Endometrial microvascular endothelial cells (primary cell): ENCODE data around the gene DUSP1. TPM values are rescaled to one million over a fixed set of nuclear protein-coding genes. Genes with fewer than 3 reads are reported as not detected.

Experiments used
- in situ Hi-C: cut with HindIII; loops from 2 replicates; pipeline ENCODE4 v1.10.0; 2017; ENCODE audit warnings: low sequenced_read_pairs, low pct_unique_long_range_greater_than_20kb; ENCODE audit errors: inconsistent ontology term
- total RNA-seq: library from RNA; depleted of rRNA; stranded (reverse); fragments of >200 nt; gene quantifications from one replicate; pipeline ENCODE4 v1.2.3, GENCODE V29; 2015; ENCODE audit errors: inconsistent ontology term

DUSP1 gene
- total RNA-seq, 1 donor from 2014 or later: 143 TPM

DNA sequence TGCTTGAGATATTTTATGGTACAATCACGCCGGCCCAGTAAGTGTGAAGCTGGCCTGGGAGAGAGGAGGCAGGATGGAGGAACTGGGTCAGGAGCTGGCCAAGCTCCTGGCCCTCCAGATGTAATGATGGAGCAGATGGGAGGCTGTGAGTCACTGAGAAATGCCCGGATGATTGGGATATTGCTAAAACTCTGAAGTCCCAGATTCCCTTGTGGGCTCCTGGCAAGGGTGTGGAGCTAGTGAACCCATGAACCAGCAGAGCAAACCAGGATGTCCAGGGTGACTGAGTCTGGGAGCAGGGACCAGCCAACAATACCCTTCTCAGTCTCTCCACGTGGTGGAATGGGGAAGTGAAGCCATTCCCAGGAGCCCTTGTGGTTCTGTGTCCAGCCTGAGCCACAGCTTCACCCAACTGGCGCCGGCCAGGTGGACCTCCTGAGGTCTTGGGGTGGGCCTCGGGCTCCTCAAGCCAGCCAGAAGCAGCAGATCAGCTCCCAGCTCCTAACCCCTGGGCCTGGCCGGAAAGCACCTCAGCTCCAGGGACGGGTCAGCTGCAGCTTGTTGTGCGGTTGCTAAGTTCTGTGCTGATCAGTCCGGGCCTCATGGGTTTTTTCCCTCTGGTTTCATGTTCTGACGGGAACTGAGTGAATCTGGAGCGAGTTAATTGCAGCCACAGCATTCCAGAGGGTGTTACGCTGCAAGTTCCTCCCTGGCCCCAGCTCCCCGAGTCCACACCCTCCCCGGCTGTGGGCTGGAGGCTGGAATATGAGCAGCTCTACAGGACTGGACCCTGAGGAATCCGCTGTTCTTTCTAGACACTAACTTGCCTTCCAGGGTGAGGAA is 37.6 kb downstream of the DUSP1 start:
- in situ Hi-C loops: no loop called here

DNA sequence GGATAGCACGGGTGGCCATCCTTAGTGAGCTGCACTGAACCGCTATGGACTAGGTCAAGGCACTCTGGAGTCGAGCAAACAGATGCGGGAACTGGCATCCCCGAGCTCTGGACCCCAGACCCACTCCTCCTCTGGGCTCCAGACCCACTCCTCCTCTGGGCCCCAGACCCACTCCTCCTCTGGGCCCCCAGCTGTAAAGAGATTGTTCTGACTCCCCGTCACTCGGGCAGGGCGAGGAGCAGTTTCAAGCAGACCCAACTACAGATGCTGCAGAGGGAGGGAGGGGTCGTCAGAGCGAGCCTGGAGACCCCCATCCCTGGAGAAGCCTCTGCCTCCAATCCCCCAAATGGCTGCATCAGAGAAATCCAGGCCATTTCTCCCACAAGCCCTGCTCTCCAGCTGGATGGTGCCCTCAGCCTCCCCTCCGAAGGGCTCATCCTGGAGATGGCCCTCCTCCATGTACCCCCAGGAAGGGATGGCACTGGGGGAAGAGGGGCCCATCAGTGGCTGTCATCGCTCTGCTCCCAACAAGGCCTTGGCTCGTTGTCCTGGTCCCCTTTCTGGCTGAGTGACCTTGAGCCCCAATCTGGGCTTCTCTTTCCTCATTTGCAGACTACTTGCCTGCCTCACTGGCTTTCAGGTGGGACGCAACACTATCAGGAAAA is 38.7 kb downstream of the DUSP1 start:
- in situ Hi-C loops: no loop called here

DNA sequence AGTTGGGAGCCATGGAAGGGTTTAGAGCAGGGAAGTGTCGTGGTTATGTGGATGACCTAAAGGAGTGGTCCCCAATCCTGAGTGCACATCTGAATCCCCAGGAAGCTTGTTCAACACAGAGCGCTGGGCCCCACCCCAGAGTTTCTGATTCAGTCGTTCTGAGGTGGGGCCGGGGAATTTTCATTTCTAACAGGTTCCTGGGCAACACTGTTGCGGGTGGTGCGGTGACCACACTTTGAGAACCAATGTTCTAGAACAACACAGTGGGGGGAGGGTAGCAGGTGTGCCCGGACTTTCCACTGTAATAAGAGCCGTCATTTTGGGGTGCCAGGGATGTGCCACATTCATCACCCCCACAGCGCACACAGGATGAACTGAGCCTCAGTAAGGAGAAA is 39.3 kb downstream of the DUSP1 start:
- in situ Hi-C loops: no loop called here

DNA sequence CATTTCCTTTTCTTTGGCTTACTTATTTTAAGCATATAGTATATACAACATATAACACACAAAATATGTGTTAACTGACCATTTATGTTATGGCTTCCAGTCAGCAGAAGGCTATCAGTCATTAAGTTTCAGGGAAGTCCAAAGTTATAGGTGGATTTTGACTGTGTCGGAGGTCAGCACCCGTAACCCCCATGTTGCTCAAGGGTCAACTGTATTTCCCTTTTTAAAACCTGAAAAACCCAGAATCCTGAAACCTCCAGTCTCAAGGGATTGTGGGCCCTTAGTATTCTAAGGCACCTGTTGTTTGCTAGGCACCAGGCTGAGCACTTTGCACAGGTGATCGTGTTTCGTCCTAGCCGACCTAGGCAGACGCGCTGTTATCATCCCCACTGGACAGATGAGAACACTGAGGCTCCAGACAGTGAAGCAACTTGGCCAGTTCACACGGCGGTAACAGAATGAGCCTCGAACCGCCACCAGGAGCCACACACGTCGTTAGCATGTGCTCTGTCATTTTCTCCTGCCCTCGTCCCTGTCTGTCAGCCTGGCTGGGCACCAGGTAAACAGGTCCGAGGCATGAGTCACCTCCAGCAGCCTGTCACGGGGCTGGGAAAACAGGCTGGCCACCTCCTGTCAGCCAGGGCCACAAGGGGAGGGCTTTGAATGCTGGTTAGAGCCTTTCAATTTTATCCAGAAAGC is 39.9 kb downstream of the DUSP1 start:
- in situ Hi-C loops: no loop called here

DNA sequence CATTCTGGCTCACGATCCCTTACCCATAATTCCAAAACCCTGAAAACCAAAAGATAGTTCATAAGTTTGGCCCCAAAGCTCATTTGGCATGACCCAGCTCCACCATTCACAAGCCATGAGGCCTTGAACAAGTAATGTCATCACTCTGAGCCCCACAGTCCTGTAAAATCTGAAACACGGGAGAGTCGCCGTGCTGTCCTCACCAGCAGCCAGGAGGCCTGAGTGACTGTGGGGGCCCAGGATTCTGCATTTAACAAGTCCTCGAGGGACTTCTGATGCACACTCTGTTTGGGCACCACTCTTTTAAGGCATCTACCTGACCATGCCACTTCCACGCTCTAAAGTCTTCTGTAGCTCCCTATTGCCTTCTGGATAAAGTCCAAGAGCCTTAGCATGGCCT is 40.8 kb downstream of the DUSP1 start:
- in situ Hi-C loops: no loop called here

DNA sequence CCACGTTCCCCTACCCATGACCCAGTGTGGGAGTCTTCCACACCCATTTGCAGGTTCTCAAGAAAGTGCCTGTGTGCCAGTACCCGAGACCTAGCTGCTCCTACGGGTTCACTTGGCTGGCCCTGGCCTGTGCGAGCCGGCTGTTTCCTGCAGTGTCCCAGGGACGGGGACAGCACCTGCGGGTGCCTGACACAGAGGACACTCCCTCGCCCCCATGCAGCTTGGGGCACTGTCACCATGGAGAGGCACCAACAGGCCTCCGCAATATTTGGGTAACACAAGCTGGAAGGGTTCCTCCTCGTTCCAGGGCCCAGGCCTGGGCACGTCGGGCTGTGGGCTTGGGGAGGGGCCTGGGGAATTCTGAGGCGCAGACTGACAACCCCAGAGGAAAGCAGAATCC is 41.4 kb downstream of the DUSP1 start:
- in situ Hi-C loops: no loop called here

DNA sequence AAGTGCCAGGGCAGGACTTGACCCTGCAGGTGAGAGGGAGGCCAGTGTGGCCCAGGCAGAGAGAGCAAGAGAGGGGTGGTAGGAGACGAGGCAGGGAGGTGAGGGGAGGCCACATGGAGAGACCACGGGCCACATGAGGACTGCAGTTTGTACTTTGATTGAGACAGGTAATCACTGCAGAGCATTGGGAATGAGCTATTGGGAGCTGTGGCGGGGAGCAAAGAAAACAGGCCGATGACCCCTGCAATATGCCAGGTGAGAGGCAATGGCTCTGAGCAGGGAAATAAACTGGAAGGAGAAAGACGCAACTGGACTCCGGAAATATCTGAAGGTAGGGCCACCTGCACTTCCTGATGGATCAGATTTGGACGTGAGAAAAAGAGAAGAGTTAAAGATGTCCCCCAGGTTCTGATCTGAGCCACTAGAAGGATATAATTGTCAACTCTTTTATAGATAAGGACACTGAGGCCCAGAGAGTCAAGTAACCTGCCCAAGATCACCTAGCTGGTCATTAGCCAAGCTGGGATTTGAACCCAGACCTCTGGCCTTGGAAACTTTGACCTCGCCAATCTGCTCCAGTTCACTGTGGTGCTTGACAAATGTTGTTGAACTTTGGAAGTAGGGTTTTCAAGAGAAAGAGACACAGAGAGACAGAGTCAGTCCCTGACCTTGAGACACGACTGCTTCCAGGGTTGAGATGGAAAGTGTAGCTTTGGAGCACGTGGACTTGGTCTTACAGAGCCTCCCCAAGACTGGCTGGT is 42.3 kb downstream of the DUSP1 start:
- in situ Hi-C loops: no loop called here

DNA sequence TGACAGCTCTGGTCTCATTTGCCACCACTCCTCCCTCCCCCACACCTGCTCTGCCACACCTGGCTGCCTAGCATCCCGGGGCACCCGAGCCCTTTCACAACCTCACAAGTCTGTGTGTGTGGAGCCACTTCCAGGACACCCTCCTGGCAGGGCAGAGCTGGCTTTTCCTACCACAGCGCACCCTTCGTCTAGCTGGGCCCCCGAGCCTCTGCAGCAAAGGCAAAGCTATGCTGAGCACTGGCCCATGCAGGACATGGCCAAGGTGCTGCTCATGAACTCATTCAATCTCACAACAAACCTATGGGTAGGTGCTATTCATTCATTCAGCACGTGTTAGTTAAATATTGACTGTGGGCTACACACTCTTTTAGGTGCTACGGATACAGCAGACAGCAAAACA is 43.4 kb downstream of the DUSP1 start:
- in situ Hi-C loops: no loop called here

DNA sequence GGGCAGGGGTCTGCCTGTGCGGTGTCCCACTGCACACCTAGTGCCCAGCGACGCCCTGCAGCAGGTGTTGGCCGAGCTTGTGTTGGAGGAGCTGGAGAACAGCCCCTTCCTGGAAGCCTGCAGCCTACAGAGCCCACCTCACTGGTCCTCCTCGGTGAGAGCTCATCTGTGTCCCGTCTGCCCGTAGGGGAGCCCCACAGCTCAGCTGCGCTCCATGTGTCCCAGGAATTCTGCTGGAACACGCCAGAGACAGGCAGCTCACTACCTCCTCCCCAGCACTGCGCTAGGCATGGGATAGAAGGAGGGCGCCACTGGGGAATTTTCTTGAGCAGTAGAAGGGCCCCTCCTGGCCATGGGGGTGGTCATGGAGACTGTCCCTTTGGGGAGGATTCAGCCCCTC is 44.0 kb downstream of the DUSP1 start:
- in situ Hi-C loops: no loop called here

DNA sequence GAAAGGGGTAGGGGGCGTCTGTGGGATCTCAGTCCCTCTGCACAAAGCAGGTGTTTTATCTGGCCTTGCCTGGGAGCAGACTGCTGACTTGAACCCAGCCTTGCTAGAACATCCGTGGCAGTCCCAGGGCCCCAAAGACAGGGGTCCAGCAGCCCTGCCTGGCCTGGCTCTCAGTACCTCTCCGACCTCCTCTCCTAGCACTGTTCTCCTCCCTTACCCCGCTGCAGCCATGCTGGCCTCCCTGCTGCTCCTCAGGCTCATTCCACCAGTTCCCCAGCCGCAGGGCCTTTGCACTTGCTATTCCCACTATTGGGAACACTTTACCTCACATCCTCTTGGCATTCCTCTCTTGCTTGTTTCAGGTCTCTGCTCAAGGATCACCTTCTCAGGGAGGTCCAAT is 45.2 kb downstream of the DUSP1 start:
- in situ Hi-C loops: no loop called here

DNA sequence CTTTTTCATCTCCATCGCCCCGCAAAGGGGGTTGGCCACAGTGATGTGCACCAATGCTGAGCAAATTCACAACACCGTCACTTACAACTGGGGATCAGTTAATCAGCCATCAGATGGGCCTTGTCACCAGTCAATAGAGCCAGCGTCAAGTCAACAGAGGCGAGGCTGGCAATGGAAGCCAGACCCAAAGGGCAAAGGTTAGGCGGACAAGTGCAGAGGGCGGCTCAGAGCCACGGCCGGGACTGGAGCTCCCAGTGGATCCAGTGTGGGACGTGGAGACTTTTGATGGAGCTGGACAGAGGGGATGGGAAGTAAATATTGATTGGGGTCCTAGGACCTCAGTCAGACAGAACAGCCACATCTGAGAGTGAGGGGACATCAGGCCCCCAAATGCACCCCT is 45.7 kb downstream of the DUSP1 start:
- in situ Hi-C loops: no loop called here

DNA sequence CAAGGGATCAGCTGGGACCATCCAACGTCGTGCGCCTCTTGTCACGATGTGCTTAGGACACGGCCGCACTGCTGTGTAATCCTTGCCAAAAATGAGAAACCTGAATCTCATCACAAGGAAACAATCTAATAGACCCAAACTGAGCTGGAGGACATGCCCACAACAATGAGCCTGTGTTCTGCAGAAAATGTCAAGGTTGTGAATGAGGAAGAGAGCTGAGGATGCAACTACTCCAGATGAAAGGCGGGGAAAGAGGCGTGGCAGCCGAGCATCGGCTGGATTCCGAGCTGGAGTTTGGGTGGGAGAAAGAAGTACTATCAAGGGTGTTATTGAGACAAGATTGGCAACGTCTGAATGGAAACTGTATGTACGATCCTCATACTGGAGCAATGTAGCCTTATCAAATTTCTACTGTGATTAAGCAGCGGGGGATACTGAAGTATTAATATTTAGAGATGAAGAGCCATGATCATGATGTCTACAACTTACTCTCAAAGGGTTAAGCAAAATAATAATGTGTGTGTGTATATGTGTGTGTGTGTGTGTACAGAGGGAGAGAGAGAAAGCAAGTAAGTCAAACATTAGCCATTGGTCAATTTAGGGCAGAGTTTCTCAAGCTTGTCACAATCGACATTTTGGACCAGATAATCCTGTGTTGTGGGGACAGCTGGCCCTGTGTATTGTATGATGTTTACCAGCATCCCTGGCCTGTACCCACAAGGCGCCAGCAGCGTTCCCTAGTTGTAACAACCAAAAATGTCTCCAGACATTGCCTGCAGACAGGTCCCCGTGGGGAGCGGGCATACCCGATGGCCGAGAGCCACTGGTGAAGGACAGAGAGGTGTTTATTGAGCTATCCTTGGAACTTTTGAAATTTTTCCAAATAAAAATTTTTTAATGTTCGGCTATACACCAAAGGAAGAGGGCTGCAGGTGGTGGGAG is 46.5 kb downstream of the DUSP1 start:
- in situ Hi-C loops: loop anchor here (25.0 kb wide), 1 partner anchor 188 kb away; no protein-coding TSS in a partner anchor

DNA sequence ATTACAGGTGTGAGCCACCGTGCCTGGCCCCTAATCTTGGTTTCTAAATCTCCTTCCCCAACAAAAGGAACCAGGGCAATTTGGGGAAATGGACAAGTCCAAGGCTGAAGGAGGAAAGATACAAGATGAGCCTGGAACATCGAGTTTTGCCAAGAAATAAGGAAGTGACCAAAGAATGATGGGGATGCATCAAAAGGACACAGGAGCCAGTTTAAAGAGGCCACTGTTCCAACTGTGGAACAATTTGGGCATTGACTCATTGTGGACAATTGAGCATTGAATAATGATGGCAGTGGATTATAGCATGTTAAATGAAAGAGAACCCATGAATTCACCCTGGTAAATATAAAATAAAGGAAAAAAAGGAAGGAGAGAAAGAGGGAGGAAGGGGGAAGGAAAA is 47.5 kb downstream of the DUSP1 start:
- in situ Hi-C loops: loop anchor here (25.0 kb wide), 1 partner anchor 189 kb away; no protein-coding TSS in a partner anchor

DNA sequence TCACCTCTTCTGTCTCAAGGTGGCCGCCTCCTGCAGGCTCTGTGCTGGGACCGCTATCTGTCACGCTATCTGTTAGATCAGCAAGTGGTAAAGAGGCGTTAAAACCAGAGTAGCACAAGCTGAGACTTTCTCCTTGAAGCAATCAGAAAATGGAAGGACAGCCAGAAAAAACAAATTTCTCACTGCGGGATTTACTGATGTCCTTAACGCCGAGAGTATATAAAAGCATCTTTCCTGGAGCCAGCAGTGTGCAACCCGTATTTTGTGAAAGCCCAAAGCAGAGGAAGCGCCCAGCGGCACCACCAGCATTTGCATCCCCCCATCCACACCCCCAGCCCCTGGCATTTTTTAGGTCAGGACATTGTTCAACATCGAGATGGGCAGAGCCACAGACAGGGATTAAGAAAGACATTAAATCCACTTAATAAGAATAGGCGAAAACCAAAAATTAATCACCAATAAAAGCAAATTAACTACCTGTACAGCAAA is 48.6 kb downstream of the DUSP1 start:
- in situ Hi-C loops: loop anchor here (25.0 kb wide), 1 partner anchor 190 kb away; no protein-coding TSS in a partner anchor

DNA sequence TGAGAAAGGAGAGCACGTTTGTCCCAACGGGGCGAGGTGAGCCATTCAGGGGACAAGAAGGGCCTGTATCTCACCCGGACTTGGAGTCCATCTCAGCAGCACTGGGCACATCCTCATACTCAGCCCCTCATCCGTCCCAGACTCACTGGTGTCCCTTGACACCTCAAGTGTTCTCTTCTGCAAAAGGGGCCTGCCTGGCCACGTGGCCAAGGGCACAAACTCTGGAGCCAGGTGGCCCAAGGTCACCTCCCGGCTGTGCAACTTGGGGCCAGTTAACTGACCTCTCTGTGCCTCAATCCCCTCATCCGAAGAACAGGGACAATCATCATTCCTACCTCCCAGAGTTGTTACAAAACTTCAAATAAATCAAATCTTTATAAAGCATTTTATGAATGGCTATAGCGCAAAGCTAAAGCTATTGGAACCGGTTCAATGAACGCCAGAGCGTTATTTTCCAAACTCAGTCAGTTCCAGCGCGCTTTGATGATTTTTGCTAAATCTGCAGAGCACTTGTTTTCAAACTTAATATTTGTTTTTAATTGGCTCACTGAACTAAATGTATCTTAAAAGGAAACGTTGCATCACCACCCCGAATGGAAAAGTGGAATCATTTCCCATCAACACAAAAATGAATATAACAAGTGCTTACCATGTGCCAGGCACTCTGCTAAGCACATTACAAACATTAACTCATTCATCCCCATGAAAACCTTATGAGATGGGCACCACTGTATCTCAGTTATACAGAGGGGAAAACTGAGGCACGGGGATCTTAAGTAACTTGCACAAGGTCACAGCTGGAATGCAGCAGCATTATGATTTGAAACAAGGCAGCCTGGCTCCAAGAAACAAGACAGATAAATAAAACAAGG is 49.3 kb downstream of the DUSP1 start:
- in situ Hi-C loops: loop anchor here (25.0 kb wide), 1 partner anchor 191 kb away; no protein-coding TSS in a partner anchor

DNA sequence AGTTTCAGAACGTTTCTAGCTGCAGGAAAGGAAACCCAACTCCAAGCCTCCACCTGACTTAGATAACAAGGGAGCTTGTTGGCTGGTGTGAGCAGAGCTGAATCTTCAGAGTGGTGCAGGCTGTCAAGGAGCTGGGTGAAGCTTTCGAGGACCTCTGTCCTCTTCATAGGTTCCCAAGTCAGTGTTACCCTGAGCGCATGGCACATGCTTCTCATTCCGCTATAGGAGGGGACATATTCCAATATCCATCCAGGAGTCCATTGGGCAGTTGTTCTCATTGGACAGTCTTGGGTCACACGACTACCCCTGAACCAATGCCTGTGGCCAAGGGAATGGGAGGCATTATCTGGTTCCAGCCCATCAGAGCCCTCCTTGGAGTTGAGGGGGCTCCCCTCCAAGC is 50.3 kb downstream of the DUSP1 start:
- in situ Hi-C loops: loop anchor here (25.0 kb wide), 1 partner anchor 192 kb away; no protein-coding TSS in a partner anchor

DNA sequence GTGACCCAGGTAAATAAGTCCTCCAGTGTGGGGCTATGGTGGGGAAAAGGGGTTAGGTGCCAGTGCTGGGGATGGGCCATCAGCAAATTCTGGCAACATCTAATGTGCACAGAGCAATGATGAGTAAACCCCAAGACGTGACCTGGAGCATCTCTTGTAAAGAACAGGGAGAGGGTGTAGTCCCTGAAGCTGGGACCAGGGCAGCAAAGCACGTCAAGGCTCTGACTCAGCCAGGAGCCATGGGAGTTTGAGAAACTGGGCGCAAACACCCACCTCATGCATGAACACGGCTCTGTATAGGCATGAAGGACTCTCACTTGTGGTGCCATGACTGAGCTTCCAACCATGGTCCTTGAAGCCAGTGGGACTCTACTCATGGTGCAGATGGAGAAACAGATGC is 51.8 kb downstream of the DUSP1 start:
- in situ Hi-C loops: loop anchor here (25.0 kb wide), 1 partner anchor 193 kb away; no protein-coding TSS in a partner anchor
